Upper lobe of right lung (tissue), 1 donor: Measurements from ENCODE around the gene COPG1. TPM values are rescaled to one million over a fixed set of nuclear protein-coding genes. Genes with fewer than 3 reads are reported as not detected.

Source experiments
- ATAC-seq: fragments of 200-7000 bp; cut with Tn5 transposase; one replicate; pipeline ENCODE4 v1.9.1; 2020; ENCODE audit warnings: mild to moderate bottlenecking, moderate library complexity
- DNase-seq: peaks from one replicate; pipeline ENCODE4 v3.0.0-alpha.2; 2020
- H3K27ac ChIP-seq: fragments of 200-600 bp; one replicate; pipeline ENCODE4 v1.8.0; 2022
- H3K27me3 ChIP-seq: fragments of 200-600 bp; one replicate; pipeline ENCODE4 v1.8.0; 2022; ENCODE audit warnings: mild to moderate bottlenecking
- H3K36me3 ChIP-seq: fragments of 200-600 bp; one replicate; pipeline ENCODE4 v1.8.0; 2022
- H3K4me1 ChIP-seq: fragments of 200-600 bp; one replicate; pipeline ENCODE4 v1.8.0; 2022
- H3K4me3 ChIP-seq: fragments of 200-600 bp; one replicate; pipeline ENCODE4 v1.8.0; 2022; ENCODE audit warnings: mild to moderate bottlenecking
- H3K9me3 ChIP-seq: fragments of 200-600 bp; one replicate; pipeline ENCODE4 v1.8.0; 2022
- CTCF ChIP-seq: fragments of 200-600 bp; IDR thresholded peaks from one replicate; pipeline ENCODE4 v1.8.0; 2022; ENCODE audit warnings: antibody characterized with exemption
- intact Hi-C: fragments of 100-400 bp; cut with DNase I; formaldehyde crosslinking; loops from one replicate; pipeline ENCODE4 v1.11.0; 2022
- total RNA-seq: library from RNA; stranded (reverse); fragmentation: NEBNext Ultra II Directional; extraction: Animal tissue kit (Norgen Biotek cat#: 25700); gene quantifications from one replicate; pipeline ENCODE4 v1.2.1, GENCODE V29; 2021
- donor health status: DM: no; HTN: yes; CAD: no; lungs with severe emphysema.

COPG1 gene
- total RNA-seq, 1 donor from 2014 or later: 149 TPM

DNA sequence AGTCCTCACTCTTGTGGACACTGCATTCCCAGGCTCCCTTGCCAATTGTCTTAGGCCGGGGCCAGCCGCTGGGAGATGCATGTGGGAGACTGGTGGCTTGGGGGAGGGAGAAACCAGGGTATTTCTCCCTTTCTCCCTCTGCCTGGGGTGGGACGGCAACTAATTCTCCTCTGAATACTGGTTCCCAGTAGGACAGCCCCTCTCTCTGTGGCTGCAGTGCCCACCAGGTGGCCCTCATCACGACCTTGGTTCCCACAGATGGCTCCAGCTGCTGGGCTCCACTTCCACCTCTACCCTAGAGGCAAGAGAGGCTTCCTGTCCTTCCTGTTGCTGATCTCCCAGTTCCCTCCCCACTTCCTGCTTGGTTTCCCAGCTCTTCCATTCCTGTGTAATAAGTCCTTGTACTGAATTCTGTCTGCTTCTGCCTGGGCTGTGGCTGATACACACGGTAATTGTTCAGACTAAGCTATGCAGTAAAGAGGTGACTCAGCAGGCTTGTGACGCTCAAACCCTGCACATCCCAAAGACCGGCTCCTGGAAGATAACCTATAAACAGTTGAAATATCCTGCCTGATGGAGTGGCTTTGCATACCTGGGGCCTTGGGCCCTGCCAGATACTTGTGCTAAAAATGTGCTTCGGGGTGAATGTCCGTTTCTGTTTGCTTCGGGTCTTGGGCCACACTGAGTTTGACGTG lies 20.4 kb upstream of the COPG1 start:
- Histone ChIP-seq H3K27me3 (no peaks in the 10 kb centered on the region), H3K4me1 (peaks cover 56% of the 10 kb centered on the region), H3K36me3 (no peaks in the 10 kb centered on the region), H3K4me3 (no peak overlapping the region), H3K9me3 (no peaks in the 10 kb centered on the region), H3K27ac (peak overlapping the region; percentile 78)
- no peak for DNase-seq
- no peak for TF ChIP-seq CTCF
- intact Hi-C loops: no loop called here
- peak; percentile 1 for ATAC-seq

DNA sequence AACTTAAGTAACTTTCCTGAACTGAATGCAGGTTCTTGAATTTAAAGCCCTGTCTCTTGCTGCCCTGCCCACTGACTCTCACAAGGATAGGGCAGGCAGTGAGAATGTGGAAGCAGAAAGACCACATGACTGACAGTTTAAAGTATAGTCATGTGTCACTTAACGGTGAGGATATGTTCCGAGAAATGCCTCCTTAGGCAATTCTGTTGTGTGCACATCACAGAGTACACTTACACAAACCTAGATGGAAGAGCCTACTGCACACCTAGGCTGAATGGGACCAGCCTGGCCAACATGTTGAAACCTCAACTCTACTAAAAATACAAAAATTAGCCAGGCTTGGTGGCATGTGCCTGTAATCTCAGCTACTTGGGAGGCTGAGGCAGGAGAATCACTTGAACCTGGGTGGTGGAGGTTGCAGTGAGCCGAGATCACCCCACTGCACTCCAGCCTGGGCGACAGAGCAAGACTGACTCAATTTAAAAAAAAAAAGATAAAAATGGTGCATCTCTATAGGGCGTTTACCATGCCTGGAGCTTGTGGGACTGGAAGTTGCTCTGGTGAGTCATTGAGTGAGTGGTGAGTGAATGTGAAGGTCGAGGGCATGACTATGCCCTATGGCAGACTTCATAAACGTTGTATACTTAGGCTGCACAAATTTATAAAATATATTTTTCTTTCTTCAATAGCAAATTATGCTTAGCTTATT lies 18.9 kb upstream of the COPG1 start:
- H3K27ac ChIP-seq: peak overlapping the region; percentile 78
- ATAC-seq: peak; percentile 82
- no peaks in the 10 kb centered on the region for H3K36me3 ChIP-seq
- DNase-seq: no peak
- H3K9me3 ChIP-seq: no peaks in the 10 kb centered on the region
- no peak for TF ChIP-seq CTCF
- H3K4me3 ChIP-seq: peak overlapping the region; percentile 1
- H3K27me3 ChIP-seq: no peaks in the 10 kb centered on the region
- intact Hi-C loops: no loop called here
- peaks cover 42% of the 10 kb centered on the region for H3K4me1 ChIP-seq

- intact Hi-C loops: no loop called here
- no peak for ATAC-seq
- peaks cover 33% of the 10 kb centered on the region for H3K4me1 ChIP-seq
- no peak for DNase-seq
- no peak overlapping the region for H3K4me3 ChIP-seq
- peak overlapping the region; percentile 78 for H3K27ac ChIP-seq
- no peak for TF ChIP-seq CTCF
- H3K27me3 ChIP-seq: no peaks in the 10 kb centered on the region
- no peaks in the 10 kb centered on the region for H3K36me3 ChIP-seq
- H3K9me3 ChIP-seq: no peaks in the 10 kb centered on the region
Observed at GRCh38 chr3:129231331-129232119, 17.9 kb upstream of the COPG1 start.

- intact Hi-C loops: no loop called here
- no peak overlapping the region for H3K4me3 ChIP-seq
- peak; percentile 67 for DNase-seq
- TF ChIP-seq CTCF: no peak
- peak overlapping the region; percentile 47 for H3K27ac ChIP-seq
- peaks cover 13% of the 10 kb centered on the region for H3K4me1 ChIP-seq
- H3K27me3 ChIP-seq: no peaks in the 10 kb centered on the region
- no peaks in the 10 kb centered on the region for H3K9me3 ChIP-seq
- H3K36me3 ChIP-seq: no peaks in the 10 kb centered on the region
- peak; percentile 85 for ATAC-seq
Observed at GRCh38 chr3:129233538-129233937, 15.9 kb upstream of the COPG1 start.

DNA sequence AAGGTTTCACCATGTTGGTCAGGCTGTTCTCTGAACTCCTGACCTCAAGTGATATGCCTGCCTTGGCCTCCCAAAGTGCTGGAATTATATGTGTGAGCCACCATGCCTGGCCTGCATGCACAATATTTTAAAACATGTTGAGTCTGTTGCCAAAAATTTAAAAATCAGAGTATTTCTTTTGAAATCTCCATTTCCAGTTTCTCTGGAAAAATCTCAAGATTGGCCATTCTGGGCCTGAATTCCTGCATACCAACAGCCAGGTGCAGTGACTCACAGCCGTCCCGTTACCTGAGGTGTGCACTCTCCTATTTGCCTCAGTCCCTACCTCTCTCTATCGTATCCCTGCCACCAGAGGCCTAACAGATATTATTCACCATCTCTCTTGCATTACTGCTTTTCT lies 15.0 kb upstream of the COPG1 start:
- DNase-seq: no peak
- Histone ChIP-seq H3K4me1 (peaks cover 4% of the 10 kb centered on the region), H3K4me3 (no peak overlapping the region), H3K9me3 (no peaks in the 10 kb centered on the region), H3K36me3 (no peaks in the 10 kb centered on the region), H3K27ac (peak overlapping the region; percentile 36), H3K27me3 (no peaks in the 10 kb centered on the region)
- intact Hi-C loops: no loop called here
- TF ChIP-seq CTCF: no peak
- ATAC-seq: no peak
